ENCODE results near the gene PDLIM4.
A peak's percentile ranks its signal among the peaks of the same experiment; 100 is the strongest.

The PDLIM4 gene

GRCh38 chr5:132227485-132228240 is 29.8 kb upstream of the PDLIM4 start, which contains the start of gene P4HA2:
Gene P4HA2 (minus strand): TSS chr5:132227853. CDS start chr5:132218626, 9,227 bp downstream.
- peak; percentile 82 for DNase-seq

- DNase-seq: no peak
Measured at GRCh38 chr5:132228241-132229035, 29.1 kb upstream of the PDLIM4 start.

GRCh38 chr5:132229236-132229635 is 28.3 kb upstream of the PDLIM4 start:
- DNase-seq: no peak

- DNase-seq: no peak
Measured at GRCh38 chr5:132230871-132231270, 26.6 kb upstream of the PDLIM4 start.

GRCh38 chr5:132232465-132232864 is 25.0 kb upstream of the PDLIM4 start:
- no peak for DNase-seq

- DNase-seq: no peak
Measured at GRCh38 chr5:132233081-132233480, 24.4 kb upstream of the PDLIM4 start.

- no peak for DNase-seq
Measured at GRCh38 chr5:132233811-132234683, 23.4 kb upstream of the PDLIM4 start.

GRCh38 chr5:132234684-132235062 is 22.8 kb upstream of the PDLIM4 start:
- DNase-seq: no peak

- no peak for DNase-seq
Measured at GRCh38 chr5:132235340-132235739, 22.2 kb upstream of the PDLIM4 start.

GRCh38 chr5:132237141-132237540 is 20.4 kb upstream of the PDLIM4 start:
- DNase-seq: no peak

- no peak for DNase-seq
Measured at GRCh38 chr5:132237670-132238069, 19.8 kb upstream of the PDLIM4 start.

GRCh38 chr5:132238169-132238744 is 19.2 kb upstream of the PDLIM4 start:
- peak; percentile 69 for DNase-seq

- no peak for DNase-seq
Measured at GRCh38 chr5:132238901-132239500, 18.5 kb upstream of the PDLIM4 start.

GRCh38 chr5:132239776-132240175 is 17.7 kb upstream of the PDLIM4 start:
- DNase-seq: no peak

GRCh38 chr5:132243366-132243977 is 14.0 kb upstream of the PDLIM4 start:
- DNase-seq: no peak

GRCh38 chr5:132245593-132245992 is 11.9 kb upstream of the PDLIM4 start:
- DNase-seq: no peak

- DNase-seq: no peak
Measured at GRCh38 chr5:132246806-132247205, 10.7 kb upstream of the PDLIM4 start.

- DNase-seq: no peak
Measured at GRCh38 chr5:132250547-132250946, 6.9 kb upstream of the PDLIM4 start.

- DNase-seq: no peak
Measured at GRCh38 chr5:132251220-132251725, 6.2 kb upstream of the PDLIM4 start.

GRCh38 chr5:132253008-132253441 is 4.5 kb upstream of the PDLIM4 start:
- DNase-seq: no peak
